A673 (cell line): ENCODE data around the gene NDP.

Experiments
- CTCF ChIP-seq: fragments of 300-800, 200-600 bp; sonication (generic); conservative IDR thresholded peaks from 2 replicates; pipeline ENCODE4 v1.5.1; 2017; ENCODE audit warnings: low read depth, mild to moderate bottlenecking, antibody characterized with exemption, low read length, moderate library complexity, mixed read lengths
- EZH2 ChIP-seq: fragments of 200-600 bp; sonication (generic); IDR thresholded peaks from 2 replicates; pipeline ENCODE4 v1.6.1; 2017; ENCODE audit warnings: borderline replicate concordance, low read depth, mild to moderate bottlenecking, mixed read lengths, antibody characterized with exemption, low read length; ENCODE audit not compliant: poor library complexity, severe bottlenecking

GRCh38 chrX:43973249-43974099 lies at the start of gene NDP:
- no peak for TF ChIP-seq EZH2
- TF ChIP-seq CTCF = no peak
